ENCODE measurements around the gene COG6. TPM values are rescaled to one million over a fixed set of nuclear protein-coding genes. Genes with fewer than 3 reads are reported as not detected.
A peak's percentile ranks its signal among the peaks of the same experiment; 100 is the strongest.

The COG6 gene
- total and polyA plus RNA-seq, 2 of the 13 experiments (the other 11 are each of a cell fraction or from before 2014, with no cell fraction given), result 23.5 to 26.1 TPM

- TF ChIP-seq THRA (CRISPR knock-in tag; IDR thresholded peaks at IDR 0.05; ENCODE audit: borderline replicate concordance) (no peak), GABPA (IDR thresholded peaks at IDR 0.05; ENCODE audit: low read depth, low read length) (peak; percentile 12; the same call in 1 of the 2 replicates), GABPA (CRISPR knock-in tag; IDR thresholded peaks at IDR 0.05; ENCODE audit: low read depth) (peak; percentile 78), ZNF75D (CRISPR knock-in tag; IDR thresholded peaks at IDR 0.05; ENCODE audit: borderline replicate concordance) (no peak), RERE (CRISPR knock-in tag; IDR thresholded peaks at IDR 0.05; ENCODE audit: low read depth) (no peak), ZNF136 (CRISPR knock-in tag; IDR thresholded peaks at IDR 0.05; ENCODE audit: low read depth) (0 out of 2 replicates have a peak, but pooled peaks have one; percentile 27), ATRX (CRISPR knock-in tag; IDR thresholded peaks at IDR 0.05; ENCODE audit: borderline replicate concordance) (no peak), STAT5B (CRISPR knock-in tag; IDR thresholded peaks at IDR 0.05) (no peak), ARNT2 (CRISPR knock-in tag; IDR thresholded peaks at IDR 0.05; ENCODE audit: low read depth) (peak; percentile 81), HDAC1 (CRISPR knock-in tag; IDR thresholded peaks at IDR 0.05) (peak; percentile 82), KLF13 (CRISPR knock-in tag; IDR thresholded peaks at IDR 0.05) (no peak), PRDM4 (CRISPR knock-in tag; IDR thresholded peaks at IDR 0.05; ENCODE audit: borderline replicate concordance) (no peak), ZNF546 (CRISPR knock-in tag; conservative IDR thresholded peaks at IDR 0.05) (0 out of 2 replicates have a peak, but pooled peaks have one; percentile 53), ZGPAT (CRISPR knock-in tag; IDR thresholded peaks at IDR 0.05) (peak; percentile 57; the same call in 1 of the 2 replicates), PITX1 (CRISPR knock-in tag; IDR thresholded peaks at IDR 0.05) (peak; percentile 50), ATF5 (CRISPR knock-in tag; IDR thresholded peaks at IDR 0.05; ENCODE audit: low read depth) (no peak), MLX (CRISPR knock-in tag; IDR thresholded peaks at IDR 0.05) (no peak)
Measured at GRCh38 chr13:39655569-39656324, at the start of gene COG6 (continued).

Measured in HepG2 (cell line).